Measurements from ENCODE around the gene MEGF6.

MEGF6 gene

DNA sequence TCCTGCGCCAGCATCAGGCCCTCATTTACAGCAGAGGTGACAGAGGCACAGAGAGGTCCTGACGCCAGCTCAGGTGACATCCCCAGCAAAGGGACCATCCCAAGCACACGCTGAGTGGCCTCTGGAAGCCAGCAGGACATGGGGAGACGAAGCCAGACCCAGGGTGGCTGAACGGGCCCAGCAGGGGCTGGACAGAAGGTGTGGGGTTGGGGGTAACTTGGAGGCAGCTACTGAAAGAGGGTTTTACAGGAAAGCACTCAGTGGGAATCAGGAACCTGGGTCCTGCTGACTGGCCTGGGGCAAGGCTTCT, 158.5 kb downstream of the MEGF6 start:
- no peak overlapping the region for H3K4me2 ChIP-seq (ENCODE audit: low read length)
- TF ChIP-seq EZH2phosphoT487 (IDR thresholded peaks at IDR 0.05; ENCODE audit: borderline replicate concordance, low read length), result no peak
- TF ChIP-seq, protein P1, sequence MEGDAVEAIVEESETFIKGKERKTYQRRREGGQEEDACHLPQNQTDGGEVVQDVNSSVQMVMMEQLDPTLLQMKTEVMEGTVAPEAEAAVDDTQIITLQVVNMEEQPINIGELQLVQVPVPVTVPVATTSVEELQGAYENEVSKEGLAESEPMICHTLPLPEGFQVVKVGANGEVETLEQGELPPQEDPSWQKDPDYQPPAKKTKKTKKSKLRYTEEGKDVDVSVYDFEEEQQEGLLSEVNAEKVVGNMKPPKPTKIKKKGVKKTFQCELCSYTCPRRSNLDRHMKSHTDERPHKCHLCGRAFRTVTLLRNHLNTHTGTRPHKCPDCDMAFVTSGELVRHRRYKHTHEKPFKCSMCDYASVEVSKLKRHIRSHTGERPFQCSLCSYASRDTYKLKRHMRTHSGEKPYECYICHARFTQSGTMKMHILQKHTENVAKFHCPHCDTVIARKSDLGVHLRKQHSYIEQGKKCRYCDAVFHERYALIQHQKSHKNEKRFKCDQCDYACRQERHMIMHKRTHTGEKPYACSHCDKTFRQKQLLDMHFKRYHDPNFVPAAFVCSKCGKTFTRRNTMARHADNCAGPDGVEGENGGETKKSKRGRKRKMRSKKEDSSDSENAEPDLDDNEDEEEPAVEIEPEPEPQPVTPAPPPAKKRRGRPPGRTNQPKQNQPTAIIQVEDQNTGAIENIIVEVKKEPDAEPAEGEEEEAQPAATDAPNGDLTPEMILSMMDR (IDR thresholded peaks at IDR 0.05; ENCODE audit: low read depth, low read length, poor library complexity, severe bottlenecking), result no peak
- H3K4me3 ChIP-seq (ENCODE audit: low read length), result no peak overlapping the region
- H3F3A ChIP-seq (ENCODE audit: control insufficient read depth, insufficient read depth), result no peaks in the 10 kb centered on the region
- peaks cover 4% of the 10 kb centered on the region for H3K27me3 ChIP-seq (ENCODE audit: control insufficient read depth, low read length)
- no peaks in the 10 kb centered on the region for H3K9me2 ChIP-seq (replicated peaks; ENCODE audit: control insufficient read depth, low read length)
- H3K79me2 ChIP-seq (ENCODE audit: control insufficient read depth, low read length), result no peaks in the 10 kb centered on the region
- H3K36me3 ChIP-seq (ENCODE audit: control insufficient read depth, low read length), result no peaks in the 10 kb centered on the region
- H3K27ac ChIP-seq (ENCODE audit: low read depth, low read length), result no peak overlapping the region
- H4K20me1 ChIP-seq (ENCODE audit: control insufficient read depth, insufficient read depth, low read depth, low read length), result 0 out of 2 replicates have a peak, but pooled peaks cover 3% of the 10 kb centered on the region
- 0 out of 2 replicates have a peak, but pooled peaks cover 2% of the 10 kb centered on the region for H3K9me3 ChIP-seq (ENCODE audit: control insufficient read depth, insufficient read depth, low read length)
- H3K4me1 ChIP-seq (ENCODE audit: control insufficient read depth, low read length), result peaks cover 11% of the 10 kb centered on the region; the same call in 1 of the 2 replicates

DNA sequence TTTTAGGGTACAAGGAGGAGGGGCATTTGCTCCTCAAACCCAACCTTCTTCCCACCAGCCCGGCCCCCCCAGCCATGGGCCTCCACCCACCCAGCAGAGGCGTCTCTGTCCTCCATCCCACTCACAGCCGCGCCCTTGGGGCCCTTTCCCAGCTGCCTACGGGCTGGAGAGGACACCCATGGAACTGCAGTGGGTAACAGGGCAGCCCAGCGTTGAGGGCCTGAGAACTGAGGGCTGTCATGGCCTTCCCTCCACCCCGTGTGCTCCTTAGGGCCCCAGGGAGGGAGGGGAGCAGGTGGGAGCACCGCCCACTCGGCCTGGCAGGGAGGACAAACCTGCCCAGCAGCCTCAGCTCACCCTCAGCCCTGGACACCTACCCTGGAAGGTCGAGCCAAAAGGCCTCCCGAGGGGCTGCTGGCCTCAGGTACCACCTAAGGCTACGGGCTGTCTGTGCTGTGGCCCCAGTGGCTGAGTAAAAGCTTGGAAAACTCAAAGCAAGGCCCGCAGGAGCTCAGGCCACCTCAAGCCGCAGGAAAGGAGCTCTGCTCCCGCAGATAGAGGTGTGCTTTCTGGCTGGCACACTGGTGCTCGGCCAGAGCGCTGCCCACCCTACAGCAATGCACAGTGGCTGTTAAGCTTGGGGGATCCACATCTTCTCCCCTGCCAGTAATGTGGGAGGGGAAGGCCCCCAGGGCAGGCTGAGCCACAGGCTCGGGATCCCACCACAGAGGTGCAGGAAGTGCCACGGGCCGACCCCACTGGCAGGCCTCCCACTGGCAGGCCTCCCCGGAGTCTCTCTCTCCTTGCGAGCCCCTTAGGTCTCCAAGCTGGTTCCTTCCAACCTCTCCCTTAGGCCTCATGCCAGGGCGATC, 159.1 kb downstream of the MEGF6 start:
- Histone ChIP-seq H3K9me3 (ENCODE audit: control insufficient read depth, insufficient read depth, low read length) (0 out of 2 replicates have a peak, but pooled peaks cover 6% of the 10 kb centered on the region), H3K4me2 (ENCODE audit: low read length) (no peak overlapping the region), H4K20me1 (ENCODE audit: control insufficient read depth, insufficient read depth, low read depth, low read length) (0 out of 2 replicates have a peak, but pooled peaks cover 3% of the 10 kb centered on the region), H3K27me3 (ENCODE audit: control insufficient read depth, low read length) (peaks cover 4% of the 10 kb centered on the region), H3K4me3 (ENCODE audit: low read length) (no peak overlapping the region), H3K4me1 (ENCODE audit: control insufficient read depth, low read length) (peaks cover 11% of the 10 kb centered on the region; the same call in 1 of the 2 replicates), H3F3A (ENCODE audit: control insufficient read depth, insufficient read depth) (no peaks in the 10 kb centered on the region), H3K36me3 (ENCODE audit: control insufficient read depth, low read length) (no peaks in the 10 kb centered on the region), H3K79me2 (ENCODE audit: control insufficient read depth, low read length) (no peaks in the 10 kb centered on the region), H3K27ac (ENCODE audit: low read depth, low read length) (no peak overlapping the region), H3K9me2 (replicated peaks; ENCODE audit: control insufficient read depth, low read length) (no peaks in the 10 kb centered on the region)
- TF ChIP-seq EZH2phosphoT487 (IDR thresholded peaks at IDR 0.05; ENCODE audit: borderline replicate concordance, low read length), result no peak
- TF ChIP-seq, protein P1 (IDR thresholded peaks at IDR 0.05; ENCODE audit: low read depth, low read length, poor library complexity, severe bottlenecking), result no peak

DNA sequence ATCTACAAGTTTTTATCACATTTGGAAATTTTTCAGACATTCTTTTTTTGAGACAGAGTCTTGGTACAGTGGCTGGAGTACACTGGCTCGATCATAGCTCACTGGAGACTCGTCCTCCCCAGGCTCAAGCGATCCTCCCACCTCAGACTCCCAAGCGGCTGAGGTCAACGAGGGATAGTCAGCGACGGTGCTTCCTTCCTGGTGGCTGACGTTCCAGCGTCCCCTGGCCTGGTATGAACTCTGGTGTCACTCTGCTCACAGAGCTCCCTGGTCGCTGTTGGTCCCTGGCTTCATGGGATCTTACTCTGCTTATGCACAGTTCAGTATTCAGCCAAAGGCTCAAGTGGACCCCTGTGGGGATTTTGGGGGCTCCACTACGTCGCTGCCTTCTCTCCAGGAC, 160.3 kb downstream of the MEGF6 start:
- Histone ChIP-seq H3K4me1 (ENCODE audit: control insufficient read depth, low read length) (peaks cover 11% of the 10 kb centered on the region; the same call in 1 of the 2 replicates), H3K9me2 (replicated peaks; ENCODE audit: control insufficient read depth, low read length) (no peaks in the 10 kb centered on the region)

More for the DNA sequence above, 160.3 kb downstream of the MEGF6 start:
- Histone ChIP-seq H4K20me1 (ENCODE audit: control insufficient read depth, insufficient read depth, low read depth, low read length) (0 out of 2 replicates have a peak, but pooled peaks cover 3% of the 10 kb centered on the region), H3K27ac (ENCODE audit: low read depth, low read length) (no peak overlapping the region), H3K4me3 (ENCODE audit: low read length) (no peak overlapping the region), H3F3A (ENCODE audit: control insufficient read depth, insufficient read depth) (no peaks in the 10 kb centered on the region), H3K79me2 (ENCODE audit: control insufficient read depth, low read length) (no peaks in the 10 kb centered on the region), H3K36me3 (ENCODE audit: control insufficient read depth, low read length) (no peaks in the 10 kb centered on the region), H3K4me2 (ENCODE audit: low read length) (no peak overlapping the region), H3K27me3 (ENCODE audit: control insufficient read depth, low read length) (peaks cover 4% of the 10 kb centered on the region), H3K9me3 (ENCODE audit: control insufficient read depth, insufficient read depth, low read length) (0 out of 2 replicates have a peak, but pooled peaks cover 6% of the 10 kb centered on the region)
- TF ChIP-seq EZH2phosphoT487 (IDR thresholded peaks at IDR 0.05; ENCODE audit: borderline replicate concordance, low read length), result no peak
- TF ChIP-seq, protein P1 (IDR thresholded peaks at IDR 0.05; ENCODE audit: low read depth, low read length, poor library complexity, severe bottlenecking), result no peak
